Activated T-helper 1 cell treated with anti-CD3 and anti-CD28 coated beads, Interleukin-2, amount 50 U/mL, for 16 hours (primary cell): ENCODE data around the gene SPATA19.
"Not testable (repeated sequence)": the region's sequence is repeated elsewhere in the genome, so short reads cannot be mapped to it uniquely, and the experiment has no call there.

Experiments
- DNase-seq, 2 donors: peaks; one replicate each; pipeline ENCODE4 v3.0.0-alpha.2; 2020; ENCODE audit warnings: low read depth in 1 of 2, low spot score in 1 of 2

SPATA19 gene

GRCh38 chr11:133845413-133845812, at the start of gene SPATA19:
SPATA19 (minus strand) TSS chr11:133845513; CDS start chr11:133845446, 67 bp downstream.
- no peak for DNase-seq

DNA sequence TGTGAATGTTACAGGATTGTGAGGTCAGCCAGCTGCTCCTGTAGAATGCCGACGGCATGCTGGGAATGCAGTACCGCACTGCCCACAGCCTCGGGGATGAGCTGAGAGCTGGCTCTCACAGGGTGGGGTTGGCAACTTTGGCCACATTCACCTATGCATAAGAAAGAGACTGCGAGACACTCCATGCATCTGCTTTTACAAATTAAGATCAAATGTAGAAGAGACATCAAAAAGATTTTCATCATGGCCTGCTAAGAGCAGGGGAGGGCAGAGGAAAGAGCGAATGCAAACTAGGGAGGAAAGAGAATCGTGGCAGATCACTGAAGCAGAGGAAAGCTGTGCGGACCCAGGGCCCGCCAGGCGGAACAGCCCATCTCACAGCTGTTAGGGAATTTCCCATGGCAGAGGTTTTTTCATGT, 49.8 kb upstream of the SPATA19 start:
- DNase-seq: no peak

DNA sequence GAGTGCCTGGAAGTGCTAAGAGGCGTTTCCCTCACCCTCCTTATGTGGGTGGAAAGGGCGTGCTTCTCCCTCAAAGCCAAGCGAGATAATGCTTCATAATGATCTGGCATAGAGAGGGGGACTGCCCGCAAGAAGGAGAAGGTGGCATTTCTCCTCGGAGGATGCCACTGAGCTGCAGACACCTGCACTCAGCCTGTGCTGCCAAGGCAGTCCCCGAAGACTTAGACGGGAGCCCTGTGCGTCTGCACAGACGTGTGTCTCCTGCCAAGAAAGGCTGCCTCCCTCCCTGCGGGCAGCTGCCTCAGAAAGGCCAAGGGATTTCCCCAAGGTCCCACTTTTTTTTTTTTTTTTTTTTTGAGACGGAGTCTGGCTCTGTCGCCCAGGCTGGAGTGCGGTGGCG, 48.1 kb upstream of the SPATA19 start:
- no peak for DNase-seq

DNA sequence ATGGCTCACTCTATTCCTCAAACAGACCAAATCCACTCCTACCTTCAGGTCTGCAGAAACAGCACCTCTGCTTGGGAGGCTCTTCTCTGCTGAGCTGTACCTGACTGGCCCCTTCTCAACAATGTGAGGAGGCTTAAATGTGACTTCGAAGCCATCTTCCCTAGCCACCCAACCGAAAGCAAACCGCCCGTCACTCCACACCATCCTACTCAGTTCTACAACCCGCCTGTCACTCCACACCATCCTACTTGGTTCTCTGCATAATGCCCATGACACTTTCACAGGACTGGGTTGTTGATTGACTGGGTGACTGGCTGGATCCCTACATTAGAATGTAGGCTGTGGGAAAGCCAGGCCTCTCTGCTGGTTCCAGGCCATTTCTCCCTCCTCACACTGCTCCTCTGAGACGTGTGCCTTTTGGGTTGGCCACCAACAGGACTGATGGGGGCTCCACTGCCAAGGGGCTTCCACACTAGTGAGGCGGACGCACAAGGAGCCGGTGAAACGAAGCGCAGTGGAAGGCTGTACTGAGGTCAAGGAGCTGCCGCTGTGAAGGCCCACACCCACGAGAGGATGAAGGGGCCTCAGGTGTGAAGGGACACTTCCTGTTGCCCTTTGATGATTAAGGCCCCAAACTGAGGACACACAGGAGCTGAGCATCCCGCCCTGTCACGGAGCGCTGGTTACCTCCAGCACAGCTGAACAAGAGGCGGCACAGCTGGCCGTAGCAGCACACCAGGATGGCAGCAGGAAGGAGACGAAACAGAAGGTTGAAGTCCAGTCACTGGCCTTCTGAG, 47.5 kb upstream of the SPATA19 start:
- no peak for DNase-seq

GRCh38 chr11:133892126-133892525, 46.8 kb upstream of the SPATA19 start:
- DNase-seq: no peak

DNA sequence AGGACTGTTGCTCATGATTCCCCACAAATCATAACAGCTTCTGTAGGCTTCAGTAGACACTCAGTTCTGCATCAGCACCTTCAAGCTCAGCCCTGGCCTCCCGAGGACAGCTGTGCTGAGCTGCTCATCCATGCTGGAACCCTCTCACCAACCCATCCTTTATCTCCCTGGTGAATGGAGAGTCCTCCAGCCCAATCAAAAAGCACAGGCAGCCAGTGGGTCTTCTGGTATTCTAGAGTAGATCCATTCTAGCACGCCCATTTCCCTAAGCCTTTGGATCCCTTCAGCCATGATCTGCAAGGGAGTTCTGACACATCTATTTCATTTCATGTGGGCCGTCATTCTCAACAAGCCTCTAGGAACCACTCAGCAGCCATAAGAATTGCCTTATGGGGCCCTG, 44.6 kb upstream of the SPATA19 start:
- DNase-seq: no peak

DNA sequence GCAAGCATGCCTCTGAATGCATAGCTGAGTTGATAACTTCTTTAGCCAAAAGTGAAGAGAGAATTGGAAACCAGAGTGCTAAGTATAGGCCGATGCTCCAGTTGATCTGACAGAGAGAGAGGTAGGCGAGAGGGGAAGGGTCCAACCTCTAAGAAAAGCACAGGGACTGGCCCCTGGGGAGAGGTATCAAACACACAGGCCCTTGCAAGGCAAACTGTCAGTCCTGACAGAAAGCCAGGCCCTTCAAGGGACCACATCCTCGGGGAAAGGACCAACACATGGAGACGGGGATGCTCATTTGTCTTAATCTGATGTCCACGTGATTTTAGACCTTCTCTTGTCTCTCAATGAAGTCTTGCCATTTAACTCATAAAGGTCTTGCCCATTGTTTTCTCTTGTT, 43.9 kb upstream of the SPATA19 start:
- DNase-seq: no peak

DNA sequence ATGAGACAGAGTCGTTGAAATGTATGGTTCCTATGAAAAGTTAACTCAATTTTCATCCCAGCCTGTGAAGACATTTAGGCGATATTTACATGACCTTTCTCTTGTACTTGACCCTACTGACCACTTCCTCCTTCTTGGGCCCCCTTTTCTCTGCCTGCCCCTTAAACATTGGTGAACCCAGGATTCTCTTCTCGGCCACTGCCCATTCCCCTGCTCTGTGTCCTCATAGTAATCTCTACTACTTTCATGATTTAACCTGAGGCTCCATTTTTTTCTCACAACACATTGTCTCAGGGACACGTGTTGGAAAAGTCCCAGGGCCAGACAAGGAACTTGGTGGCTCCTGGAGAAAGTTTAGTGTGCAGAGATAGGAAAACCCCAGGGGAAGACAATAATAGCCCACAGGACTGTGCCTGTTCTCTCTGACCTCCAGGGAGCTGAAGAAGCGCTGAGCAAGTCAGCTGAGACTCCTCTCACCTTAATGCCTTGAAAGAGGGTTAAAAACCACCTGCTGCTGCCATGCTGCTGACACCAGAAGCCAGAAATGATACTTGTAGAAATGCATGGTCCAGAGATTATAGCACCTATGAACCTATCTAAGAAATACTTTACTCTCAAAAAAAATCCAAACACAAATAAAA, 42.5 kb upstream of the SPATA19 start:
- DNase-seq: no peak

- DNase-seq: no peak
Observed at GRCh38 chr11:133886029-133886428, 40.7 kb upstream of the SPATA19 start.

DNA sequence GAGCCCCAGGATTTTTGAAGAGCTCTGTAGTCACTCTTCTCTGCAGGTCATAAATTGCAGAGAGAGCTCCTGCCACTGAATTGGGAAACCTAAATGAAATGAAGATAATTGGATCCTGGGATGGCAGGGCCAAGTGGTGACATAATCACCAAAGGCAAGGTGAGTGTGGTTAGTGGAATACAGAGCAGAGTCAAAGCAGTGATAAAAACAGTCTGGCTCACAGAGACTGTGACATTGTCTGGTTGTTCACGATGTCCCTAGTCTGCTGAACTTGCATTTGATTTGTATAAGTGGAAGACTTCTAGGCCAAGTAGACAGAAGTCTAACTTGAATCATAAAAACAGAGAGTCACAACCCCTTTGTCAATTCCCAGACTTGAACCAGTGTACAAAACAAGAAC, 26.8 kb upstream of the SPATA19 start:
- no peak for DNase-seq

GRCh38 chr11:133867456-133867855, 22.1 kb upstream of the SPATA19 start:
- no peak for DNase-seq

DNA sequence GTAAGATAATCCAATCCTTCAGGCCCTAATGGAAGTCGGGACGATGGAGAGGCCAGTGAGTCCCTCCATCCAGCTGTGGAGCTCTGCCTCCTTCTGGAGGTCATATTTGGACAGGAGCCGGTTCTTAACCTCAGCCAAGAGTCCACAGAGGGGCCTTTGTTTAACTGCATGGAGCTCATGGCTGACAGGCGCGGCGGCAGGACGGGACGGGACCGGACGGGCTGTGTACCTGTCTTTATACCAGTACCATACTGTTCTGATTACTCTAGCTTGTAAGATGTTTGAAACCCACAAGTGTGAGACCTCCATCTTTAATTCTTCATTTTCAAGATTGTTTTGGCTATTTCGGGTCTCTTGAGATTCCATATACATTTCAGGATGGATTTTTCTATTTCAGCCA, 20.2 kb upstream of the SPATA19 start:
- DNase-seq: no peak

- DNase-seq: no peak
Observed at GRCh38 chr11:133864756-133865155, 19.4 kb upstream of the SPATA19 start.

DNA sequence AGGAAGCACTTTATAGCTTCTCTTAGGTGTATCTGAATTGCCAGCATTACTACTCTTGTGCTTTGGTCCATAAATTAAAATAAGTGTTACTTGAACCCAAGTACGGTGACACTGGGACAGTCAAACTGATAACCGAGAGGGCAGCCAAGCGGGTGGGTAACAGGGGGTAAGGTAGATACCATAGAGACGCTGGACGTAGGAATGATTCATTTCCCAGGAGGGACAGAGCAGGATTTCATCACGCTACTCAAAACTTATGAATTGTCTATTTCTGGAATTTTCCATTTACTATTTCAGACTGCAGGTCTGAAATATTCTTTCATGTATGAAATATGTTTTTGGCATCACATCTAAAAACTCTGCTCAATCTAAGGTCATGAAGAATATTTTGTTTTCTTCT, 14.8 kb upstream of the SPATA19 start:
- DNase-seq: no peak

DNA sequence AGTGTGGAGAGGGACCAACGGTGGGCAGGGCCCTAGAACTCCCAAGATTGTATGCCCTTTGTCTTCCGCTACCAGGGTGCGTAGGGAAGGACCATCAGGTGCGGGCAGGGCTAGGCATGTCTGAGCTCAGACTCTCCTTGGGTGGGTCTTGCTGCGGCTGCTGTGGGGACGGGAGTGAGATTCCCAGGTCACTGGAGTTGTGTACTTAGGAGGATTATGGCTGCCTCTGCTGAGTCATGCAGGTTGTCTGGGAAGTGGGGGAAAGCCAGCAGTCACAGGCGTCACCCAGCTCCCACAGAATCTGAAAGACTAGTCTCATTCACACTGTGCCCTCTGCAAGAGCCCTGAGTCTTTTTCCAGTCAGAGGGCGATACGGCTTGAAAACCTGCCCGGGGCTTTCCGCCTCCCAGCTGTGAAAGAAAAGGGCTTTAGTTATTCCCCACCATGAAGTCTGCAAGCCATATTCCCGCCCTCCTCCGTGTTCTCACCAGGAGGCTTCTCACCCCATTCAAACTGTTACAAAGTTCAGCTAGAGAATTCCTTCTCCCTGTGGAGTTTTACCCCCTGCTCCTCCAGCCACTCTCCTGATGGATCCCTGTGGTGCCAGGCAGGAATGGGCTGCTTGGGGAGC, 9.1 kb upstream of the SPATA19 start:
- DNase-seq: not testable (repeated sequence)

GRCh38 chr11:133844217-133844616, 1.1 kb downstream of the SPATA19 start:
- no peak for DNase-seq

DNA sequence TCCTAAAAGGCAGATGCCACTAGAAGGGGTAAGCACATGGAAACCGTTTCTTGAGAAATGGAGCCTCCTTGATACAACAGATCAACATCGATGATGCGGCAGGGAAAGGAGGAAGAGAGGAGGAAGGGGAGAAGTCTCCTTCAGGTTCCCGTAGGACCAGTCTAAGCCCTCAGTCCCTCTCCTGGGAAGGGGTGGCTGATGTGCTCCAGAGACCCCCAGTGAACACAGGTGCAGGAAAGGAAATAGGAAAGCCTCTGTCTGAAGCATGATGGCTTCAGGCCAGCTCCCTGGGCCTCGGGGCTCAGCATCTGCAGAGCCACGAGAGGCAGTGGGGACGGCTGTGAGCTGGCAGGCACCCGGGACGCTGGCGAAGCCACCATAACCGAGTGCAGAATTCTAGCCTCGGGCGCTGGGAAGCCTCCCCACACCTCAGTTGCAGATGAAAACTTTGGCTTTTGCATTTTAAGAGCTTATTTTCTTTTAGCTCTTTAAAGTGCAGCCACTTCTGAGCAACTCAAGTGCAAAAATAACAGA, 1.8 kb downstream of the SPATA19 start:
- no peak for DNase-seq

DNA sequence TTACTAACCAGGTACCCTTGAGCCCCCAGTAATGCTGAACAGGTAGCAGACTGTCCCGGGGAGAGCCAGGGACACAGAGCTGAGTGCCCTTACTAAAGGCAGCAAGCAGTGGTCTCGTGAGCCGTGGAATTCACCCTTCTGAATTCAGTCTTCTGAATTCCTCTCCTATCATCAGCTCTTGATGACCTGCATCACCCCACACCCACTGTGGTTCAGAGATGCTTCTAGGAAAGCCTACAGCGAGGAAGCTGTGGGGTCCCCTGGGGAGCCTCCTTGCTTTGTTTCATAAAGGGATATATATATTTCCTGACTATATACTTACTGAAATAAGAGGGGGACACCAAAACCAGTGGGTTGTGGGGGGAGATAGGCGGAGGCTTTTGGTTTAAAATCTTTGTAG, 2.6 kb downstream of the SPATA19 start:
- no peak for DNase-seq

DNA sequence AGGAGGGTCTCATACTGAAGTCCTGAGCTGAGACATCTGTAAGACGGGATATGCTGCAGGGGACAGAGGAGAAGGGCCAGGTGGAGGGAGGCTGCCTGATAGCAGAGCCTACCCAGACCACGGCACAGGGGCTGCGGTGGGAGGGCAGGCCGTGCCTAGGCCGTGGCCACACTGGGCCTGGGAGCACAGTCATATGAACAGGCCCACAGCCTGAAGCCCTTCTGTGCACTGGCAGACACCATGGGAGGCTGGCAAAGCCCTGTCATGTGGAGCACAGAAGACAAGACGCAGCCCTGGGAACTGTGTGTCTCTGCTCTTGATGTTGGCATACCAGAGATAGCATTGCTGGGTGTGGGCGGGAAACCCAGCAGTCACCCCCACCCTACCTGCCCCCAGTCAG, 3.3 kb downstream of the SPATA19 start:
- DNase-seq: no peak

DNA sequence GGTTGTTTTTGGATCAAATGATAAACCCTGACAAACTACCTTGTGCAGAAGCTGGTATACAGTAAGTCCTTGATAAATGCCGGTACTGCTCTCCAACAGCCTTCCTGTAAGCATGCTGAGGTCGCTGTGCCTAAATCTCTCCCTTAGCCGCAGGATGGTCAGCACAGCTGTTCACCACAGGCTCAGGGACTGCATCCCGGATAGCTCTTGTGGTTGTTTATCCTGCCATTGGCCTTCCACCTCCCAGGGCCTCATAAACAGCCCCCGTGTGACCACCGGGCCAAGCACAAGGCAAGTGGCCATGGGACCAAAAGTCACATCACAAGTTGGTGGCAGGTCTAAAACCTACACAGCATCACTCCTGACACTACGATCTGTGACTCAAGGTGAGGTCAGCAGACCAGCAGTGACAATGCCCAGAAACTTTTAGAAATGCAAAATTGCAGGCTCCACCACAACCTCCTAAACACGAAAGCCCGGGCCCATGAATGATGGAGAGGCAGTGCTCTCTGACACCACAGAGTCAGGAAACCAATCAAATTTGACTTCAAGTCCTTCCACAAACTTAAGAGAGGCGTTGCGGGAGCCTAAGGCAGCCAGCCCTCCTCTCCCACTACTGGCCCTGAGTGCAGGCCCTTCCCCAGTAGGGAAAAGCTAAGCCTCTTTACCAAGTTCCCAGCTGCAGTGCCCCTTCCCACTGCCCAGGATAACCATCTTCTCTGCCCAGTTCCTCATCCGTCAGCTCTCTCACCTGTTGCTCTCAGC, 3.9 kb downstream of the SPATA19 start:
- no peak for DNase-seq

DNA sequence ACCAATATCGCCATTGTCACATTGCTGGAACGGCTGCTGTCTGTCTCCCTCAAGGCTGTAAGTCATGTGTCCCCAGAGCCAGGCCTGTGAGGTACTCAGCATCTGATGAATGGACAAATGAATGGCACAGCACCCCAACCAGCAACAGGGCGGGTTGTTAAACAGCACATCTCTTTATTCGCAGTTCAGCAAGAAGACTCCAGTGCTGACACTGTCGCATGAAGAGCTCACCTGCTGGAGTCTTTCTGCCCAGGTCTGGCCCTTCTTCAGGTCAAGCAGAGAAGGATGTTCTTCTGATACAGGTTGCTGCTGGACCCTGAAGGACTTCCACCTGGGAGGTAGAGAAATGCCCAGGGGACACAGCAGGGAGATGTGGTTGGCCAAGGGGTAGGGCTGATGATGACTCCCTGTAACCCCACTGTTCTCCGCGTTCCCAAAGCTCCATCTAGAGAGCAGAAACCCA, 4.8 kb downstream of the SPATA19 start:
- no peak for DNase-seq
